DND-41 (cell line): ENCODE results near the gene ADAMTSL4.

Source experiments
- CTCF ChIP-seq: IDR thresholded peaks from 2 replicates; pipeline ENCODE4 v1.5.1; 2012; ENCODE audit warnings: borderline replicate concordance, low read length, moderate library complexity, mild to moderate bottlenecking; ENCODE audit not compliant: poor library complexity, severe bottlenecking; ENCODE audit errors: extremely low read depth
- EZH2 ChIP-seq: IDR thresholded peaks from 3 replicates; pipeline ENCODE4 v1.6.1; 2012; ENCODE audit warnings: borderline replicate concordance, low read depth, mild to moderate bottlenecking, moderate library complexity, low read length, inconsistent platforms; ENCODE audit not compliant: severe bottlenecking

- no peak for TF ChIP-seq CTCF
- TF ChIP-seq EZH2, result no peak
Observed at GRCh38 chr1:150576367-150576711, 27.1 kb downstream of the ADAMTSL4 start.
